C4-2B (cell line): ENCODE results near the gene MVB12A.

Experiments used
- ZFX ChIP-seq: fragments of 450-650 bp; IDR thresholded peaks from 2 replicates; pipeline ENCODE4 v1.6.1; 2017
- TF ChIP-seq, protein P1 (sequence below): fragments of 450-650 bp; conservative IDR thresholded peaks from 2 replicates; pipeline ENCODE4 v1.5.1; 2017; ENCODE audit warnings: mild to moderate bottlenecking

DNA sequence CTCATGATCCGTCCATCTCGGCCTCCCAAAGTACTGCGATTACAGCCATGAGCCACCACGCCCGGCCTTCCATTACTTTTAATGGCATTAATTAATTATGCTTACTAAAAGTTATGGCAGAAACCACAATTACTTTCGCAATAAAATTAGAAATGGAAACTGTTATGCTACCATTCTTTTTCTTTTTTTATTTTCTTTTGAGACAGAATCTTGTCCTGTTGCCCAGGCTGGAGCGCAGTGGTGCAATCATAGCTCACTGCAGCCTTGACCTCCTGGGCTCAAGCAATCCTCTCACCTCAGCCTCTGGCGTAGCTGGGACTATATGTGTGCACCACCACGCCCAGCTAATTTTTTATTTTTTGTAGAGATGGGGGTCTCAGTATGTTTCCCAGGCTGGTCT lies 9.9 kb upstream of the MVB12A start:
- TF ChIP-seq, protein P1, sequence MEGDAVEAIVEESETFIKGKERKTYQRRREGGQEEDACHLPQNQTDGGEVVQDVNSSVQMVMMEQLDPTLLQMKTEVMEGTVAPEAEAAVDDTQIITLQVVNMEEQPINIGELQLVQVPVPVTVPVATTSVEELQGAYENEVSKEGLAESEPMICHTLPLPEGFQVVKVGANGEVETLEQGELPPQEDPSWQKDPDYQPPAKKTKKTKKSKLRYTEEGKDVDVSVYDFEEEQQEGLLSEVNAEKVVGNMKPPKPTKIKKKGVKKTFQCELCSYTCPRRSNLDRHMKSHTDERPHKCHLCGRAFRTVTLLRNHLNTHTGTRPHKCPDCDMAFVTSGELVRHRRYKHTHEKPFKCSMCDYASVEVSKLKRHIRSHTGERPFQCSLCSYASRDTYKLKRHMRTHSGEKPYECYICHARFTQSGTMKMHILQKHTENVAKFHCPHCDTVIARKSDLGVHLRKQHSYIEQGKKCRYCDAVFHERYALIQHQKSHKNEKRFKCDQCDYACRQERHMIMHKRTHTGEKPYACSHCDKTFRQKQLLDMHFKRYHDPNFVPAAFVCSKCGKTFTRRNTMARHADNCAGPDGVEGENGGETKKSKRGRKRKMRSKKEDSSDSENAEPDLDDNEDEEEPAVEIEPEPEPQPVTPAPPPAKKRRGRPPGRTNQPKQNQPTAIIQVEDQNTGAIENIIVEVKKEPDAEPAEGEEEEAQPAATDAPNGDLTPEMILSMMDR = no peak
- no peak for TF ChIP-seq ZFX
